ENCODE measurements around the gene GCSH. TPM values are rescaled to one million over a fixed set of nuclear protein-coding genes. Genes with fewer than 3 reads are reported as not detected.
A peak's percentile ranks its signal among the peaks of the same experiment; 100 is the strongest.

The GCSH gene
- total RNA-seq, 1 donor from 2014 or later, result 27.0 TPM

GRCh38 chr16:81094771-81095251 lies 1.4 kb downstream of the GCSH start:
- no peak for TF ChIP-seq CTCF (IDR thresholded peaks at IDR 0.05)
- no peak for TF ChIP-seq POLR2AphosphoS5 (IDR thresholded peaks at IDR 0.05; ENCODE audit: insufficient read depth in 1 of 2, low read depth in 1 of 2)
- no peak for TF ChIP-seq POLR2A (IDR thresholded peaks at IDR 0.05)
- Histone ChIP-seq H3K9me3 (no peaks in the 10 kb centered on the region), H3K4me1 (peaks cover 8% of the 10 kb centered on the region), H3K27me3 (no peaks in the 10 kb centered on the region), H3K4me3 (peak overlapping the region; percentile 78 to 89), H3K27ac (no peak overlapping the region), H3K36me3 (no peaks in the 10 kb centered on the region)
- no peak for DNase-seq (ENCODE audit: extremely low spot score in 2 of 2)
- intact Hi-C loops (cut with DNase I), result no loop called here

DNA sequence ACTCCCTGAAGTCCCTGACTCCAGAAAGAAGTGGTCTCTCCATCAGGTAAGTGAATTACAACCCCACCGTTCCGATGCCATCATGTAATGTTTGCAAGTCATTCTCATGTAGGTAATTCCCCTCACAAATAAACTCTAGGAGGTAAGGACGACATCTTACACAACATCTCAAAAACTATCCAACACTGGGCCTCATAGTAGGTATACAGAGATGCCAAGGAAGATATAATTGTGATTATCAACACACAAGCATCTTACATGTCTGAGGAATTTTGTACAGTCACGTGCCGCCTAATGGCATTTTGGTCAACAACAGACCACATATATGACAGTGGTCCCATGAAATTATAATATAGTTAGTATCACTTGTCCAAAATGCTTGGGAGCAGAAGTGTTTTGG lies 7.4 kb downstream of the GCSH start:
- peaks cover 0 to 3% of the 10 kb centered on the region in 2 donors for H3K36me3 ChIP-seq
- no peaks in the 10 kb centered on the region for H3K4me1 ChIP-seq
- no peaks in the 10 kb centered on the region for H3K27me3 ChIP-seq

GRCh38 chr16:81081014-81081413 lies 15.2 kb downstream of the GCSH start:
- Histone ChIP-seq H3K27me3 (no peaks in the 10 kb centered on the region), H3K9me3 (no peaks in the 10 kb centered on the region), H3K4me1 (peaks cover 5% of the 10 kb centered on the region), H3K4me3 (no peak overlapping the region), H3K27ac (no peak overlapping the region), H3K36me3 (peaks cover 0 to 6% of the 10 kb centered on the region in 2 donors)
- TF ChIP-seq POLR2A (IDR thresholded peaks at IDR 0.05), result no peak
- no peak for TF ChIP-seq CTCF (IDR thresholded peaks at IDR 0.05)
- no peak for TF ChIP-seq POLR2AphosphoS5 (IDR thresholded peaks at IDR 0.05; ENCODE audit: insufficient read depth in 1 of 2, low read depth in 1 of 2)
- no peak for DNase-seq (ENCODE audit: extremely low spot score in 2 of 2)
- intact Hi-C loops (cut with DNase I), result no loop called here

More for the DNA sequence above, 7.4 kb downstream of the GCSH start:
- TF ChIP-seq CTCF (IDR thresholded peaks at IDR 0.05), result no peak
- no peak for TF ChIP-seq POLR2A (IDR thresholded peaks at IDR 0.05)
- no peak for TF ChIP-seq POLR2AphosphoS5 (IDR thresholded peaks at IDR 0.05; ENCODE audit: insufficient read depth in 1 of 2, low read depth in 1 of 2)
- no peaks in the 10 kb centered on the region for H3K9me3 ChIP-seq
- DNase-seq (ENCODE audit: extremely low spot score in 2 of 2), result no peak
- no peak overlapping the region for H3K4me3 ChIP-seq
- intact Hi-C loops (cut with DNase I), result no loop called here
- H3K27ac ChIP-seq, result no peak overlapping the region

DNA sequence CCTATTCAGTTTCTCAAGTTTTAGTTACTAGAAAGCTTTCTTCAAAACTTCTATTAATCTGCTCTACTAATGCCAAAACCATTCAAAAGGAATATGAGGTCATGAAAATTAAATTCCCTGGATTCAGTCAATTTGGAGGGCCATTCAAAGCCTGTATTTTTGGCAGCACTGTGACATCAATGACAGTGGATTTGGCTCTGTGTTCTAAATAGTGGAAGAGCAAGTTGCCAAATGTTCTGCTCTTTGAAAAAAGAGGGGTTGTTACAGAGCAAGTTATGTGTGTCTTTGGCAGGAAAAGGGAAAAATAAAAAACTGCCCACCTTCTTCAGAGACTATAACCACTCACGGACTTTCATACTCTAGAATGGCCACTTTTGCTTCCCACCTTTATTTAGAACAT lies 16.0 kb downstream of the GCSH start:
- no peak for DNase-seq (ENCODE audit: extremely low spot score in 2 of 2)
- Histone ChIP-seq H3K4me1 (peaks cover 5% of the 10 kb centered on the region), H3K27ac (no peak overlapping the region), H3K27me3 (no peaks in the 10 kb centered on the region), H3K9me3 (no peaks in the 10 kb centered on the region), H3K4me3 (no peak overlapping the region), H3K36me3 (peaks cover 0 to 6% of the 10 kb centered on the region in 2 donors)
- TF ChIP-seq POLR2A (IDR thresholded peaks at IDR 0.05), result no peak
- TF ChIP-seq CTCF (IDR thresholded peaks at IDR 0.05), result no peak
- no peak for TF ChIP-seq POLR2AphosphoS5 (IDR thresholded peaks at IDR 0.05; ENCODE audit: insufficient read depth in 1 of 2, low read depth in 1 of 2)
- intact Hi-C loops (cut with DNase I), result no loop called here

GRCh38 chr16:81077076-81077940 lies 18.9 kb downstream of the GCSH start, which contains the start of gene C16orf46:
TSS of gene C16orf46 (minus strand) at chr16:81077238. CDS start at chr16:81063955, 13,283 bp downstream.
- Histone ChIP-seq H3K4me3 (peak within 1 kb of the TSS; percentile 72 to 73), H3K27me3 (no peaks in the 10 kb centered on the region), H3K9me3 (no peaks in the 10 kb centered on the region), H3K27ac (peak within 1 kb of the TSS; percentile 93), H3K36me3 (no peaks in the 10 kb centered on the region), H3K4me1 (peaks cover 5% of the 10 kb centered on the region)
- TF ChIP-seq POLR2A (IDR thresholded peaks at IDR 0.05), result peak in 1 of 2 donors; percentile 57
- TF ChIP-seq POLR2AphosphoS5 (IDR thresholded peaks at IDR 0.05; ENCODE audit: insufficient read depth in 1 of 2, low read depth in 1 of 2), result peak; percentile 75 to 96
- no peak for TF ChIP-seq CTCF (IDR thresholded peaks at IDR 0.05)
- intact Hi-C loops (cut with DNase I), result no loop called here
- peak; percentile 98 for DNase-seq (ENCODE audit: extremely low spot score in 2 of 2)
